ENCODE results near the gene ZNF367.

- TF ChIP-seq CTCF (conservative IDR thresholded peaks at IDR 0.05; ENCODE audit: low read depth, low read length) (no peak), POLR2A (IDR thresholded peaks at IDR 0.05; ENCODE audit: low read depth, low read length) (no peak), RCOR1 (IDR thresholded peaks at IDR 0.05; ENCODE audit: insufficient replicate concordance, low read length) (no peak), RFX5 (IDR thresholded peaks at IDR 0.05; ENCODE audit: low read depth, low read length) (no peak), ELK1 (IDR thresholded peaks at IDR 0.05; ENCODE audit: borderline replicate concordance, low read depth, low read length) (no peak)
These were observed 37.0 kb downstream of the ZNF367 start for GRCh38 chr9:96381125-96381524.

All from IMR-90 (cell line).